Endothelial cell of umbilical vein (primary cell): ENCODE data around the gene SYN1. TPM values are rescaled to one million over a fixed set of nuclear protein-coding genes. Genes with fewer than 3 reads are reported as not detected.
A peak's percentile ranks its signal among the peaks of the same experiment; 100 is the strongest.

ENCODE experiments used
- BruUV-seq: library from RNA; stranded (reverse); fragments of 400-500 nt; replicated peaks from 2 replicates; lab custom pipeline; 2021; lab: Mats Ljungman, UMichigan
- CTCF ChIA-PET: fragments of 300-600, 350-600 bp; sonication (Branson Sonifier 250); formaldehyde crosslinking; loops from one replicate; lab custom pipeline; 2021; ENCODE audit warnings: antibody characterized with exemption, inconsistent platforms; lab: Charles Lee
- POLR2A ChIA-PET: fragments of 300-600, 350-600 bp; sonication (Branson Sonifier 250); formaldehyde crosslinking; loops from one replicate; lab custom pipeline; 2021; ENCODE audit warnings: antibody characterized with exemption, inconsistent platforms; lab: Charles Lee
- DNase-seq: peaks from one replicate; pipeline ENCODE4 v3.0.0-alpha.2; 2011; ENCODE audit warnings: low read depth, low spot score
- FAIRE-seq: peaks from 2 replicates; lab custom pipeline; 2011; peaks lifted over from hg19 to GRCh38; lab: Jason Lieb, UNC
- H2AFZ ChIP-seq: 2 replicates; pipeline ENCODE4 v1.6.0; 2012; ENCODE audit warnings: low read depth, low read length, control low read depth, inconsistent platforms
- H3K27ac ChIP-seq: 2 replicates; pipeline ENCODE4 v1.5.1; 2011; ENCODE audit warnings: low read depth, mild to moderate bottlenecking, control low read depth, low read length, moderate library complexity; ENCODE audit not compliant: insufficient read depth
- H3K27me3 ChIP-seq, 2 experiments: 2 replicates each; pipeline versions ENCODE4 v1.6.0 to v1.6.1; 2011; ENCODE audit warnings: low read length in 2 of 2, mixed read lengths in 1 of 2; ENCODE audit not compliant: control insufficient read depth in 2 of 2, insufficient read depth in 2 of 2
- H3K36me3 ChIP-seq, 2 experiments: 2 replicates in 1 of 2; 3 replicates in 1 of 2; pipeline ENCODE4 v1.5.1; 2011; ENCODE audit warnings: low read length in 2 of 2, mild to moderate bottlenecking in 1 of 2, moderate library complexity in 1 of 2; ENCODE audit not compliant: control insufficient read depth in 2 of 2, insufficient read depth in 2 of 2; ENCODE audit errors: extremely low read depth in 1 of 2
- H3K4me1 ChIP-seq: 3 replicates; pipeline ENCODE4 v1.5.1; 2011; ENCODE audit warnings: mild to moderate bottlenecking, low read length; ENCODE audit not compliant: control insufficient read depth, insufficient read depth; ENCODE audit errors: extremely low read depth
- H3K4me2 ChIP-seq: 2 replicates; pipeline ENCODE4 v1.6.1; 2011; ENCODE audit warnings: low read length, control low read depth, mixed read lengths; ENCODE audit not compliant: insufficient read depth
- H3K4me3 ChIP-seq, 3 experiments: fragments of 200-600 bp in 1 of 3; sonication (generic), shearing (Covaris generic) in 1 of 3; replicated peaks in 1 of 3; 2 replicates each; pipeline ENCODE4 v1.5.1; 2011 to 2016; ENCODE audit warnings: control low read depth in 3 of 3, low read length in 3 of 3, mild to moderate bottlenecking in 2 of 3, inconsistent platforms in 1 of 3, low read depth in 1 of 3, moderate library complexity in 1 of 3; ENCODE audit not compliant: insufficient read depth in 1 of 3
- H3K79me2 ChIP-seq: 2 replicates; pipeline ENCODE4 v1.6.0; 2012; ENCODE audit warnings: low read length, inconsistent platforms; ENCODE audit not compliant: control insufficient read depth, insufficient read depth
- H3K9ac ChIP-seq: replicated peaks from 2 replicates; pipeline ENCODE3; 2011; ENCODE audit warnings: low read length, control low read depth; ENCODE audit not compliant: insufficient read depth; ENCODE audit errors: extremely low read depth
- H3K9me1 ChIP-seq: replicated peaks from 3 replicates; pipeline ENCODE4 v1.6.0; 2011; ENCODE audit warnings: mild to moderate bottlenecking, low read length; ENCODE audit not compliant: control insufficient read depth, insufficient read depth; ENCODE audit errors: extremely low read depth
- H3K9me3 ChIP-seq: replicated peaks from 2 replicates; pipeline ENCODE4 v1.5.1; 2012; ENCODE audit warnings: low read length, inconsistent platforms; ENCODE audit not compliant: control insufficient read depth, insufficient read depth
- H4K20me1 ChIP-seq: replicated peaks from 2 replicates; pipeline ENCODE3; 2011; ENCODE audit warnings: mild to moderate bottlenecking, low read length; ENCODE audit not compliant: control insufficient read depth, insufficient read depth; ENCODE audit errors: extremely low read depth
- EZH2 ChIP-seq: IDR thresholded peaks from 2 replicates; pipeline ENCODE4 v1.6.1; 2012; ENCODE audit warnings: borderline replicate concordance, low read depth, mild to moderate bottlenecking, moderate library complexity, low read length, inconsistent platforms; ENCODE audit not compliant: severe bottlenecking
- FOS ChIP-seq: IDR thresholded peaks from 2 replicates; pipeline ENCODE4 v1.6.1; 2011; ENCODE audit warnings: mild to moderate bottlenecking, low read length, moderate library complexity, borderline replicate concordance; ENCODE audit not compliant: insufficient read depth
- GATA2 ChIP-seq: IDR thresholded peaks from 2 replicates; pipeline ENCODE4 v1.7.0; 2011; ENCODE audit warnings: low read depth, mild to moderate bottlenecking, moderate library complexity, mixed read lengths, low read length; ENCODE audit not compliant: insufficient read length, insufficient read depth
- JUN ChIP-seq: IDR thresholded peaks from 2 replicates; pipeline ENCODE4 v1.6.1; 2011; ENCODE audit warnings: borderline replicate concordance, low read depth; ENCODE audit not compliant: insufficient read length, insufficient read depth
- MYC ChIP-seq: IDR thresholded peaks from one replicate; pipeline ENCODE4 v1.6.1; 2011; ENCODE audit warnings: mild to moderate bottlenecking, low read depth, low read length
- POLR2A ChIP-seq: IDR thresholded peaks from 2 replicates; pipeline ENCODE4 v1.6.1; 2012; ENCODE audit warnings: low read depth, mild to moderate bottlenecking, control low read depth, low read length
- POLR2AphosphoS5 ChIP-seq: IDR thresholded peaks from 2 replicates; pipeline ENCODE4 v1.6.1; 2012; ENCODE audit warnings: low read depth, mild to moderate bottlenecking, control low read depth, low read length, moderate library complexity; ENCODE audit not compliant: insufficient read depth
- dilution Hi-C: fragments of 300-500 bp; cut with MboI; formaldehyde crosslinking; loops from one replicate; pipeline ENCODE4 v1.15.0; 2019; ENCODE audit warnings: low sequenced_read_pairs; ENCODE audit not compliant: extremely low pct_ligation_motif_present
- intact Hi-C: fragments of 100-400 bp; cut with micrococcal nuclease; formaldehyde crosslinking; loops from one replicate; pipeline ENCODE4 v1.10.0; 2022
- polyA plus RNA-seq, 4 experiments: library from polyadenylated mRNA; depleted of rRNA in 3 of 4; stranded (reverse) in 3 of 4; unstranded in 1 of 4; fragments of >200 nt; gene quantifications; 2 replicates each; pipeline versions ENCODE4 v1.2.1 to v1.2.3, GENCODE V29; 2011 to 2012; ENCODE audit warnings: missing spikeins in 1 of 4
- total RNA-seq: library from RNA; stranded (reverse); gene quantifications from 2 replicates; pipeline ENCODE4 v1.2.3, GENCODE V29; 2021
- TF ChIP-seq, protein P1 (sequence below): IDR thresholded peaks from 2 replicates; pipeline ENCODE4 v1.6.1; 2011; ENCODE audit not compliant: insufficient read depth, insufficient read length
- TF ChIP-seq, protein P2 (sequence below), 2 donors: IDR thresholded peaks; 1 replicate in 1 of 2; 2 replicates in 1 of 2; pipeline ENCODE4 v1.5.1; 2011; ENCODE audit warnings: low read length in 2 of 2, mild to moderate bottlenecking in 2 of 2, moderate library complexity in 2 of 2, control low read depth in 1 of 2, inconsistent platforms in 1 of 2, low read depth in 1 of 2; ENCODE audit not compliant: insufficient read depth in 1 of 2; ENCODE audit errors: extremely low read depth in 1 of 2

SYN1 gene
- total and polyA plus RNA-seq, 2 donors (not counting 3 experiments of a cell fraction or from before 2014, with no cell fraction given) = not detected

DNA sequence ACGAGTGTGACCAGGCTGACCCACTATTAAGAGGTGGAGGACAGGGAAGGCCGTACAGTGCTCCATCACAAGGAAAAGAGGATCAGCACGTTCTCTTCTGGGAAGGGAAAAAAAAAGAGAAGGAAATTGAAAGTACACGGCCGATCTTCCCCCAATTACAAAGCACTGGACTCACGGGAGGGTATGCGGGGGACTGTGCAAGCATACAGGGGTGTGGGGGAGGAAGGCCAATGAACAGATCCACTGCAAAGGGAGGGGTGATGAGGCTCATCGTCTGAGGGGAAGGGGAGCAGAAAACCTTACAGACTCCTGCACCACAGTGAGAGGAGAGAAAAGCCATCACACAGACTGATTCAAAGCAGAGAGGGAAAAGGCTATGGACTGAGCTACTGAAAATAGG lies 29.6 kb upstream of the SYN1 start:
- dilution Hi-C loops = no loop called here
- POLR2A ChIA-PET = no interaction called here

More for the DNA sequence above, 29.6 kb upstream of the SYN1 start:
- Histone ChIP-seq H3K27ac (no peak overlapping the region), H3K36me3 (peaks cover 2 to 3% of the 10 kb centered on the region in 2 experiments), H3K9me3 (no peaks in the 10 kb centered on the region), H3K4me1 (peaks cover 14% of the 10 kb centered on the region), H3K27me3 (no peaks in the 10 kb centered on the region), H3K4me3 (peak overlapping the region in 2 of 3 experiments; percentile 56 to 88), H3K9ac (peak overlapping the region; percentile 19), H3K79me2 (peaks cover 10% of the 10 kb centered on the region), H2AFZ (no peak overlapping the region), H4K20me1 (no peaks in the 10 kb centered on the region), H3K4me2 (peak overlapping the region; percentile 66), H3K9me1 (no peaks in the 10 kb centered on the region)
- CTCF ChIA-PET = no interaction called here
- DNase-seq = no peak
- BruUV-seq = TSS peak; percentile 35
- FAIRE-seq = no peak
- TF ChIP-seq POLR2A (no peak), EZH2 (no peak), POLR2AphosphoS5 (no peak), GATA2 (no peak), FOS (no peak), MYC (no peak), JUN (no peak)
- TF ChIP-seq, protein P1, sequence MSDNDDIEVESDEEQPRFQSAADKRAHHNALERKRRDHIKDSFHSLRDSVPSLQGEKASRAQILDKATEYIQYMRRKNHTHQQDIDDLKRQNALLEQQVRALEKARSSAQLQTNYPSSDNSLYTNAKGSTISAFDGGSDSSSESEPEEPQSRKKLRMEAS = no peak
- TF ChIP-seq, protein P2, sequence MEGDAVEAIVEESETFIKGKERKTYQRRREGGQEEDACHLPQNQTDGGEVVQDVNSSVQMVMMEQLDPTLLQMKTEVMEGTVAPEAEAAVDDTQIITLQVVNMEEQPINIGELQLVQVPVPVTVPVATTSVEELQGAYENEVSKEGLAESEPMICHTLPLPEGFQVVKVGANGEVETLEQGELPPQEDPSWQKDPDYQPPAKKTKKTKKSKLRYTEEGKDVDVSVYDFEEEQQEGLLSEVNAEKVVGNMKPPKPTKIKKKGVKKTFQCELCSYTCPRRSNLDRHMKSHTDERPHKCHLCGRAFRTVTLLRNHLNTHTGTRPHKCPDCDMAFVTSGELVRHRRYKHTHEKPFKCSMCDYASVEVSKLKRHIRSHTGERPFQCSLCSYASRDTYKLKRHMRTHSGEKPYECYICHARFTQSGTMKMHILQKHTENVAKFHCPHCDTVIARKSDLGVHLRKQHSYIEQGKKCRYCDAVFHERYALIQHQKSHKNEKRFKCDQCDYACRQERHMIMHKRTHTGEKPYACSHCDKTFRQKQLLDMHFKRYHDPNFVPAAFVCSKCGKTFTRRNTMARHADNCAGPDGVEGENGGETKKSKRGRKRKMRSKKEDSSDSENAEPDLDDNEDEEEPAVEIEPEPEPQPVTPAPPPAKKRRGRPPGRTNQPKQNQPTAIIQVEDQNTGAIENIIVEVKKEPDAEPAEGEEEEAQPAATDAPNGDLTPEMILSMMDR (IDR thresholded peaks at IDR 0.05; ENCODE audit: extremely low read depth in 1 of 2, insufficient read depth in 1 of 2, low read depth in 1 of 2, low read length in 2 of 2) = no peak
- intact Hi-C loops = no loop called here
